Measurements from ENCODE around the gene RAB11FIP3. TPM values are rescaled to one million over a fixed set of nuclear protein-coding genes. Genes with fewer than 3 reads are reported as not detected.

The RAB11FIP3 gene
- total and polyA plus RNA-seq, 9 of the 15 experiments (the other 6 are each of a cell fraction or from before 2014, with no cell fraction given), result 0.46 to 13.1 (median 4.3) TPM

DNA sequence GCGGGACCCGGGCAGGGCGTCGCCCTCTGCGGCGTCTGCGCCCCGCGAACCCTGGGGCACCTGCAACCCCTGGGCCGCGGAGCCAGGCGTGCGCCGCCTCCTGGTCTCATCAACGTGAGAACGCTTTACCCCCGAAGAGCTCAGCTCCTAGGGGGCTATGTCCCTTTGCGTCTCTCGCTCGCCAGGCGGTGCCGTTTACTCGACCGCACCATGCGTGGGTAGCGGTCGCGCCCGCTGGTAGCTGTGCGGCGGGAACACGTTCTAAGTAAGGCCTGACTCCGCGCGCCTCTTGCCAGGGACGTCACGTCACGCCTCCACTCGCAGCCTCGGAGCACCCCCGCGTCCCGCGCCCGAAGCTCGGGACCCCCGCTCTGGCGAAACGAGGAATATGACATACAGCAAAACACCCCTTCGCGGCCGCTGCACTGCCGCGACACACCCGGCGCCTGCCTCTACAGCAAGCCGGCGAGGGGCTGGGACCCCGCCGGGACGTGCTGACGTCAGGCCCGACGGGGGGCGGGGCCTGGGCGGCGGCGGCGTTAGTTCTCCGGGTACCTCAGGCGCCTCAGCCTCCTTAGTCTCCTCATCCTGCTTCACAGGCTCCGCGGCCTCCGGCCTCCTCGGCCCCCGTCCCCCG lies at the start of gene RAB11FIP3 (continued):
- TF ChIP-seq, protein P1, sequence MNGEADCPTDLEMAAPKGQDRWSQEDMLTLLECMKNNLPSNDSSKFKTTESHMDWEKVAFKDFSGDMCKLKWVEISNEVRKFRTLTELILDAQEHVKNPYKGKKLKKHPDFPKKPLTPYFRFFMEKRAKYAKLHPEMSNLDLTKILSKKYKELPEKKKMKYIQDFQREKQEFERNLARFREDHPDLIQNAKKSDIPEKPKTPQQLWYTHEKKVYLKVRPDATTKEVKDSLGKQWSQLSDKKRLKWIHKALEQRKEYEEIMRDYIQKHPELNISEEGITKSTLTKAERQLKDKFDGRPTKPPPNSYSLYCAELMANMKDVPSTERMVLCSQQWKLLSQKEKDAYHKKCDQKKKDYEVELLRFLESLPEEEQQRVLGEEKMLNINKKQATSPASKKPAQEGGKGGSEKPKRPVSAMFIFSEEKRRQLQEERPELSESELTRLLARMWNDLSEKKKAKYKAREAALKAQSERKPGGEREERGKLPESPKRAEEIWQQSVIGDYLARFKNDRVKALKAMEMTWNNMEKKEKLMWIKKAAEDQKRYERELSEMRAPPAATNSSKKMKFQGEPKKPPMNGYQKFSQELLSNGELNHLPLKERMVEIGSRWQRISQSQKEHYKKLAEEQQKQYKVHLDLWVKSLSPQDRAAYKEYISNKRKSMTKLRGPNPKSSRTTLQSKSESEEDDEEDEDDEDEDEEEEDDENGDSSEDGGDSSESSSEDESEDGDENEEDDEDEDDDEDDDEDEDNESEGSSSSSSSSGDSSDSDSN (IDR thresholded peaks at IDR 0.05; ENCODE audit: borderline replicate concordance in 1 of 2, low read depth in 2 of 2, low read length in 2 of 2), result peak; percentile 16 to 18; a peak in 1 of 4 replicates
- TF ChIP-seq NFIC (IDR thresholded peaks at IDR 0.05) (peak; percentile 22; the same call in 1 of the 2 replicates), DIDO1 (tag; IDR thresholded peaks at IDR 0.05; ENCODE audit: low read depth) (no peak), HMG20A (CRISPR knock-in tag; conservative IDR thresholded peaks at IDR 0.05) (no peak), SMAD3 (CRISPR knock-in tag; conservative IDR thresholded peaks at IDR 0.05) (0 out of 2 replicates have a peak, but pooled peaks have one; percentile 1), FOS (IDR thresholded peaks at IDR 0.05; ENCODE audit: extremely low read depth, insufficient read length) (no peak), ZEB2 (IDR thresholded peaks at IDR 0.05) (no peak), PHTF2 (CRISPR knock-in tag; IDR thresholded peaks at IDR 0.05) (no peak), VEZF1 (CRISPR knock-in tag; IDR thresholded peaks at IDR 0.05) (peak; percentile 49), ZNF282 (CRISPR knock-in tag; IDR thresholded peaks at IDR 0.05) (no peak), ZC3H11A (IDR thresholded peaks at IDR 0.05; ENCODE audit: low read depth, low read length) (no peak)
- TF ChIP-seq, protein P2, sequence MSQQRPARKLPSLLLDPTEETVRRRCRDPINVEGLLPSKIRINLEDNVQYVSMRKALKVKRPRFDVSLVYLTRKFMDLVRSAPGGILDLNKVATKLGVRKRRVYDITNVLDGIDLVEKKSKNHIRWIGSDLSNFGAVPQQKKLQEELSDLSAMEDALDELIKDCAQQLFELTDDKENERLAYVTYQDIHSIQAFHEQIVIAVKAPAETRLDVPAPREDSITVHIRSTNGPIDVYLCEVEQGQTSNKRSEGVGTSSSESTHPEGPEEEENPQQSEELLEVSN (IDR thresholded peaks at IDR 0.05; ENCODE audit: borderline replicate concordance in 1 of 2, extremely low read depth in 1 of 2, insufficient read depth in 1 of 2, insufficient read length in 1 of 2, low read depth in 1 of 2, low read length in 1 of 2, poor library complexity in 1 of 2, severe bottlenecking in 1 of 2), result peak; percentile 71 to 85
- TF ChIP-seq, protein P3, sequence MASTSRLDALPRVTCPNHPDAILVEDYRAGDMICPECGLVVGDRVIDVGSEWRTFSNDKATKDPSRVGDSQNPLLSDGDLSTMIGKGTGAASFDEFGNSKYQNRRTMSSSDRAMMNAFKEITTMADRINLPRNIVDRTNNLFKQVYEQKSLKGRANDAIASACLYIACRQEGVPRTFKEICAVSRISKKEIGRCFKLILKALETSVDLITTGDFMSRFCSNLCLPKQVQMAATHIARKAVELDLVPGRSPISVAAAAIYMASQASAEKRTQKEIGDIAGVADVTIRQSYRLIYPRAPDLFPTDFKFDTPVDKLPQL (IDR thresholded peaks at IDR 0.05; ENCODE audit: extremely low read depth, insufficient read length), result no peak
- TF ChIP-seq, protein P4, sequence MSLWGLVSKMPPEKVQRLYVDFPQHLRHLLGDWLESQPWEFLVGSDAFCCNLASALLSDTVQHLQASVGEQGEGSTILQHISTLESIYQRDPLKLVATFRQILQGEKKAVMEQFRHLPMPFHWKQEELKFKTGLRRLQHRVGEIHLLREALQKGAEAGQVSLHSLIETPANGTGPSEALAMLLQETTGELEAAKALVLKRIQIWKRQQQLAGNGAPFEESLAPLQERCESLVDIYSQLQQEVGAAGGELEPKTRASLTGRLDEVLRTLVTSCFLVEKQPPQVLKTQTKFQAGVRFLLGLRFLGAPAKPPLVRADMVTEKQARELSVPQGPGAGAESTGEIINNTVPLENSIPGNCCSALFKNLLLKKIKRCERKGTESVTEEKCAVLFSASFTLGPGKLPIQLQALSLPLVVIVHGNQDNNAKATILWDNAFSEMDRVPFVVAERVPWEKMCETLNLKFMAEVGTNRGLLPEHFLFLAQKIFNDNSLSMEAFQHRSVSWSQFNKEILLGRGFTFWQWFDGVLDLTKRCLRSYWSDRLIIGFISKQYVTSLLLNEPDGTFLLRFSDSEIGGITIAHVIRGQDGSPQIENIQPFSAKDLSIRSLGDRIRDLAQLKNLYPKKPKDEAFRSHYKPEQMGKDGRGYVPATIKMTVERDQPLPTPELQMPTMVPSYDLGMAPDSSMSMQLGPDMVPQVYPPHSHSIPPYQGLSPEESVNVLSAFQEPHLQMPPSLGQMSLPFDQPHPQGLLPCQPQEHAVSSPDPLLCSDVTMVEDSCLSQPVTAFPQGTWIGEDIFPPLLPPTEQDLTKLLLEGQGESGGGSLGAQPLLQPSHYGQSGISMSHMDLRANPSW (CRISPR knock-in tag; IDR thresholded peaks at IDR 0.05), result no peak
- TF ChIP-seq, protein P5, sequence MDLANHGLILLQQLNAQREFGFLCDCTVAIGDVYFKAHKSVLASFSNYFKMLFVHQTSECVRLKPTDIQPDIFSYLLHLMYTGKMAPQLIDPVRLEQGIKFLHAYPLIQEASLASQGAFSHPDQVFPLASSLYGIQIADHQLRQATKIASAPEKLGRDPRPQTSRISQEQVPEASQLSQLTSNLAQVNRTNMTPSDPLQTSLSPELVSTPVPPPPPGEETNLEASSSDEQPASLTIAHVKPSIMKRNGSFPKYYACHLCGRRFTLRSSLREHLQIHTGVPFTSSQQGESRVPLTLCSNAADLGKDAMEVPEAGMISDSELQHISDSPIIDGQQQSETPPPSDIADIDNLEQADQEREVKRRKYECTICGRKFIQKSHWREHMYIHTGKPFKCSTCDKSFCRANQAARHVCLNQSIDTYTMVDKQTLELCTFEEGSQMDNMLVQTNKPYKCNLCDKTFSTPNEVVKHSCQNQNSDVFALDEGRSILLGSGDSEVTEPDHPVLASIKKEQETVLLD (IDR thresholded peaks at IDR 0.05), result peak; percentile 74

All from K562 (cell line).